Raji (cell line): ENCODE results near the gene SARS2.

Experiments used
- POLR2A ChIP-seq: IDR thresholded peaks from 2 replicates; pipeline ENCODE4 v1.6.1; 2011; ENCODE audit warnings: low read depth, low read length, control low read depth; ENCODE audit not compliant: insufficient read depth

SARS2 gene, protein sequence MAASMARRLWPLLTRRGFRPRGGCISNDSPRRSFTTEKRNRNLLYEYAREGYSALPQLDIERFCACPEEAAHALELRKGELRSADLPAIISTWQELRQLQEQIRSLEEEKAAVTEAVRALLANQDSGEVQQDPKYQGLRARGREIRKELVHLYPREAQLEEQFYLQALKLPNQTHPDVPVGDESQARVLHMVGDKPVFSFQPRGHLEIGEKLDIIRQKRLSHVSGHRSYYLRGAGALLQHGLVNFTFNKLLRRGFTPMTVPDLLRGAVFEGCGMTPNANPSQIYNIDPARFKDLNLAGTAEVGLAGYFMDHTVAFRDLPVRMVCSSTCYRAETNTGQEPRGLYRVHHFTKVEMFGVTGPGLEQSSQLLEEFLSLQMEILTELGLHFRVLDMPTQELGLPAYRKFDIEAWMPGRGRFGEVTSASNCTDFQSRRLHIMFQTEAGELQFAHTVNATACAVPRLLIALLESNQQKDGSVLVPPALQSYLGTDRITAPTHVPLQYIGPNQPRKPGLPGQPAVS

DNA sequence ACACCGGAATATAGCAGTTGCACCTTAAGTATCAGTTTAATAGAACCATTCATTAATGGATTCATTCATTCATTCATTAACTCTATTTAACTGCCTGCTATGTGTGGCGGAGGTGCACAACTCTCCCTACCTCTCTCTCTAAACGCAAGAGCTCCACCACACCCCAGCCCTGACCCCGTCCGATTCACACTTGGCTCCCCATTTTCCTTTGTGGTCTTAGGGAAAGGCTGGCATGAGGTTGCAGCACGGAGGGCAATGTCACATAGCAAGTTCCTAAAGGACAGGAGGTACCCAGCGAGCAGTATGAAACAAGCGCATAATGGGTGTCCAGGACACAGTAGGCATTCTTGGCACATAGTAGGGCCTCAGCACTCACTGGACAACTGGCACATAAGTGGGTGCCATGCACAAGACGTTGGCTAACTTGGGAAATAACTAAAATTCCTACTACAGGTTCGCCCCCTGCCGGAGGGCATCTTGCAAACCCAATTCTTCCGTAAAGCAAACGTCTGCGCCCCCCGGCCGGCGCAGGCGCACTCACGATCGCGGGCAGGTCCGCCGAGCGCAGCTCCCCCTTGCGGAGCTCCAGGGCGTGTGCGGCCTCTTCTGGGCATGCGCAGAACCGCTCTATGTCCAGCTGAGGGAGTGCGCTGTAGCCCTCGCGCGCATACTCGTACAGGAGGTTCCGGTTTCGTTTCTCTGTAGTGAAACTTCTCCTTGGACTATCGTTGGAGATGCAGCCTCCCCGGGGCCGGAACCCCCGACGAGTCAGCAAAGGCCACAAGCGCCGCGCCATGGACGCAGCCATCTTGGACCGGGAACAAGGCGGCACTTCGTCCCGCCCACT, at the start of gene SARS2:
SARS2 (minus strand) TSS at position 835 of the 847 bp plus-strand sequence; CDS start at position 808, 27 bp downstream.
- TF ChIP-seq POLR2A, result peak; percentile 73

DNA sequence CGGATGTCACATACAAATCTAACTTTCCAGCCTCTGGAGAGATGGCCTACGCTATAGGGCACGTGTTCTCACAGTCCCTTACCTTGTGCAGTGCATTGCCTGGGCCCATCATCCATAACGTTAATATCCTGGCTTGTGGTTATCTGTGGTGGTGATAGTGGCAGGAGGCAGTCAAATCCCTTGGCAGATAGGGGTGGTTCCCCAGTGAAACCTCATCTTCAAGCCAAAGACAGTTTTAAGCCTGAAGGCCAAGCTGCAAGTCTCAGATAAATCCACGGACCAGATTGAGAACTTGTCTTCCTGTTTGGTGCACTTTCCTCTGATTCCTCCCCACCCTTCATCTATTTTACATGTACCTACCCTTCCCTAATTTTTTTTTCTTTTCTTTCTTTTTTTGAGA, 49.2 kb upstream of the SARS2 start:
- TF ChIP-seq POLR2A, result no peak

- no peak for TF ChIP-seq POLR2A
Measured at GRCh38 chr19:38978326-38978689, 47.7 kb upstream of the SARS2 start.

GRCh38 chr19:38977445-38978325, 47.1 kb upstream of the SARS2 start:
- TF ChIP-seq POLR2A, result no peak

- TF ChIP-seq POLR2A, result no peak
Measured at GRCh38 chr19:38975861-38976271, 45.3 kb upstream of the SARS2 start.

GRCh38 chr19:38975214-38975860, 44.8 kb upstream of the SARS2 start, which contains the start of gene FBXO17:
Gene FBXO17 (minus strand): TSS chr19:38975742. CDS start chr19:38950319, 25,423 bp downstream.
- TF ChIP-seq POLR2A, result no peak

DNA sequence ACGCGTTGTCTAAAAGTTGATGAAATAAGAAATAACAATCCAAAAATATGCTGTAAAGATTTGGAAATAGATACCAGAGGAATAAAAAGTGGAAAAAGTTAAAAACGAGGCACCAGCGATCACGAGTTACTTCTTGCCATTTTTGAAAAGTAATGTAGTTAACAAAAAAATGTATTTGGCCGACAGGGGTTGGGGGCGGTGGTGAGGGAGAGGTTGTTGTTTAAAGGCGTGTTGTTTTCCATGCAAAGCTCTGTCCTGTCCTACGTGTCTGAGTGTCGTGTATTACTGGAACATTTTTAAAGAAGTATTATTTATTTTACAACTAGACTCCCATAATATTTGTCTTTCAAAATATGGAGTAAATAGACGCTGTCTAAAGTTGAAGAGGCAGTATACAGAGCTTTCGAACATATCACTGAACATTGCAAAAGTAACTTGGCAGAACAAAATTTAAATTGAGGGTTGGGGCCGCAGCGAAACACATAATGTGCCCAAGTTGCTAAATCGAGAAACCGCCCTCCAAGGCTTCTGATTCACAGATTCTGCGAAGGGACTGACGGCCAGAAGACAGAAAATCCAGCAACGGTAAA, 44.2 kb upstream of the SARS2 start:
- no peak for TF ChIP-seq POLR2A

GRCh38 chr19:38971672-38972071, 41.1 kb upstream of the SARS2 start:
- TF ChIP-seq POLR2A, result no peak

DNA sequence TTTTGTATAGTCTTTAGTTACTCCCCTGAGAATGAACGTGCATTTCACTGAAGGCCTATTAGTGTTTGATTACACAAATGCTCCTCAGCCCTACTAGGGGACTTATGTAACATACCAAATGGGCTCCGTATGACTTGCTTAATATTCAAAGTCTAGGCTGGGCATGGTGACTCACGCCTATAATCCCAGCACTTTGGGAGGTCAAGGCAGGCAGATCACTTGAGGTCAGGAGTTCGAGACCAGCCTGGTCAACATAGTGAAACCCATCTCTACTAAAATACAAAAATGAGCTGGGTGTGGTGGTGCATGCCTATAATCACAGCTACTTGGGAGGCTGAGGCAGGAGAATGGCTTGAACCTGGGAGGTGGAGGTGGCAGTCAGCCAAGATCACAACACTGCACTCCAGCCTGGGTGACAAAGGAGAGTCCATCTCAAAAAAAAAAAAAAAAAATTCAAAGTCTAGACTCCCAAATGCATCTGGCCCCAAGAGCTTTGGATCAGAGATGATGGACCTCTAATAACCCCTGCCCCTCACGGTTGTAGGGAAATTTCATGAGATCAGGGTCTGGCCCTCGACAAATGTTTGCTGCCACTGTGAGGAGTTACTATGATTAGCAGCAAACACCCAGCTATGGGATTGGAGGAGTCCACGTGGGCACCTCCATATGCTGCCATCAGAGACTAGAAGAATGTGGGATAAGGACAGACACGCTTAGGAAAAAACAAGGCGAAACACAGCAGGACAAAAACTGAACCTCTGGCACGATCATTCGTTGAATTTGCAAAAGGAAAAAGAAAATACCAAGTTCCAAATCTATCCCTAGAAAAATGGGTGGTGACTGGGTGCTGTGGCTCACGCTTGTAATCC, 40.3 kb upstream of the SARS2 start:
- no peak for TF ChIP-seq POLR2A

- TF ChIP-seq POLR2A, result no peak
Measured at GRCh38 chr19:38964738-38965137, 34.2 kb upstream of the SARS2 start.

- TF ChIP-seq POLR2A, result no peak
Measured at GRCh38 chr19:38959618-38960017, 29.1 kb upstream of the SARS2 start.

DNA sequence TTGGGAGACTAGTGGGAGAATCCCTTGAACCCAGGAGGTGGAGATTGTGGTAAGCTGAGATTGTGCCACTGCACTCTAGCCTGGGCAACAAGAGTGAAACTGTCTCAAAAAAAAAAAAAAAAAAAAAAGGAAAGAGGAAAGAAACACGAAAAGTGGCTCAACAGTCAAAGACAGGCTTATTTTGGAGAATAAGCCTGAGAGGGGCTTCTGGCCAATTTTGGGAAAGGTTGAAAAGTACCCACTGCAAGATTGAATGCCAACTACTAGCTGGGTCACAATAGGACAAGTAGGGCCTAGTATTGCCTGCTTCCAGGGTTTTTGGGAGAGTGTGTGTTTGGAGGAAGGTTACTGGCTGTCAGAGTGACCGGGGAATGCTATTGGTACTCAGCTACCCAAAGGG, 27.7 kb upstream of the SARS2 start:
- no peak for TF ChIP-seq POLR2A

- TF ChIP-seq POLR2A, result no peak
Measured at GRCh38 chr19:38956264-38956663, 25.7 kb upstream of the SARS2 start.
